ENCODE results near the gene C1orf116.
A peak's percentile ranks its signal among the peaks of the same experiment; 100 is the strongest.
"Not testable (repeated sequence)": the region's sequence is repeated elsewhere in the genome, so short reads cannot be mapped to it uniquely, and the experiment has no call there.

The C1orf116 gene

GRCh38 chr1:207058878-207059867 is 26.6 kb upstream of the C1orf116 start:
- no peak for DNase-seq

- no peak for DNase-seq
Measured at GRCh38 chr1:207058252-207058651, 25.7 kb upstream of the C1orf116 start.

- DNase-seq, result no peak
Measured at GRCh38 chr1:207056673-207057072, 24.1 kb upstream of the C1orf116 start.

GRCh38 chr1:207055386-207056001 is 22.9 kb upstream of the C1orf116 start:
- DNase-seq, result no peak

- DNase-seq, result peak; percentile 79
Measured at GRCh38 chr1:207054491-207054890, 21.9 kb upstream of the C1orf116 start.

- peak; percentile 74 for DNase-seq
Measured at GRCh38 chr1:207052911-207053769, 20.6 kb upstream of the C1orf116 start, which contains the start of gene PFKFB2. TSS of gene PFKFB2 (plus strand) at chr1:207053275. CDS start at chr1:207054718, 1,443 bp downstream.

- DNase-seq, result no peak
Measured at GRCh38 chr1:207051191-207051943, 18.8 kb upstream of the C1orf116 start, which contains the start of gene YOD1. TSS of gene YOD1 (minus strand) at chr1:207051208. CDS start at chr1:207051030, 178 bp downstream.

- DNase-seq, result peak; percentile 83
Measured at GRCh38 chr1:207050480-207051190, 18.1 kb upstream of the C1orf116 start.

- peak; percentile 67 for DNase-seq
Measured at GRCh38 chr1:207049974-207050391, 17.4 kb upstream of the C1orf116 start.

- DNase-seq, result no peak
Measured at GRCh38 chr1:207049514-207049913, 17.0 kb upstream of the C1orf116 start.

- no peak for DNase-seq
Measured at GRCh38 chr1:207049054-207049453, 16.5 kb upstream of the C1orf116 start.

- no peak for DNase-seq
Measured at GRCh38 chr1:207048041-207048440, 15.5 kb upstream of the C1orf116 start.

- peak; percentile 10 for DNase-seq
Measured at GRCh38 chr1:207047505-207047904, 14.9 kb upstream of the C1orf116 start.

- no peak for DNase-seq
Measured at GRCh38 chr1:207045453-207045852, 12.9 kb upstream of the C1orf116 start.

- DNase-seq, result not testable (repeated sequence)
Measured at GRCh38 chr1:207041397-207041796, 8.8 kb upstream of the C1orf116 start.

GRCh38 chr1:207040181-207040533 is 7.6 kb upstream of the C1orf116 start:
- no peak for DNase-seq

- no peak for DNase-seq
Measured at GRCh38 chr1:207039380-207040180, 7.0 kb upstream of the C1orf116 start.

GRCh38 chr1:207036865-207037264 is 4.3 kb upstream of the C1orf116 start:
- no peak for DNase-seq

- no peak for DNase-seq
Measured at GRCh38 chr1:207035877-207036551, 3.5 kb upstream of the C1orf116 start.

- DNase-seq, result no peak
Measured at GRCh38 chr1:207034998-207035397, 2.4 kb upstream of the C1orf116 start.

Data from MV-4-11 (cell line).